ENCODE measurements around the gene NFATC1.

Gene NFATC1

DNA sequence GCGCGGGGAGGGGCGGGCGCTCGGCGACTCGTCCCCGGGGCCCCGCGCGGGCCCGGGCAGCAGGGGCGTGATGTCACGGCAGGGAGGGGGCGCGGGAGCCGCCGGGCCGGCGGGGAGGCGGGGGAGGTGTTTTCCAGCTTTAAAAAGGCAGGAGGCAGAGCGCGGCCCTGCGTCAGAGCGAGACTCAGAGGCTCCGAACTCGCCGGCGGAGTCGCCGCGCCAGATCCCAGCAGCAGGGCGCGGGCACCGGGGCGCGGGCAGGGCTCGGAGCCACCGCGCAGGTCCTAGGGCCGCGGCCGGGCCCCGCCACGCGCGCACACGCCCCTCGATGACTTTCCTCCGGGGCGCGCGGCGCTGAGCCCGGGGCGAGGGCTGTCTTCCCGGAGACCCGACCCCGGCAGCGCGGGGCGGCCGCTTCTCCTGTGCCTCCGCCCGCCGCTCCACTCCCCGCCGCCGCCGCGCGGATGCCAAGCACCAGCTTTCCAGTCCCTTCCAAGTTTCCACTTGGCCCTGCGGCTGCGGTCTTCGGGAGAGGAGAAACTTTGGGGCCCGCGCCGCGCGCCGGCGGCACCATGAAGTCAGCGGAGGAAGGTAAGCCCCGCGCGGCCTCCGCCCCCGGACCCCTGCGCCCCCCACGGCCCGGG, at the start of gene NFATC1:
TSS of gene NFATC1 (plus strand) at position 170 of the 644 bp plus-strand sequence. CDS start at position 465, 295 bp downstream.
- no peak for DNase-seq (ENCODE audit: low read depth)

DNA sequence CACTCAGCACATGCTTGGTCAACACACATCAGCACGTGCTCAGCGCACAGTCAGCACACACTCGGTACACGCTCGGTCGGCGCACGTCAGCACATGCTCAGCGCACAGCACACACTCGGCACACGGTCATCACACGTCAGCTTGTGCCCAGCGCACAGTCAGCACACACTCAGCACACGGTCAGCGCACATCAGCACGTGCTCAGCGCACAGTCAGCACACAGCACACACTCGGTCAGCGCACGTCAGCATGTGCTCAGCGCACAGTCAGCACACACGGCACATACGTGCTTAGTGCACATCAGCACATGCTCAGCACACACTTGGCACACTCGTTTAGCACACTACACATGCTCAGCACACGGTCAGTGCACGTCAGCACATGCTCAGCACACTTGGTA, 49.7 kb upstream of the NFATC1 start:
- no peak for DNase-seq (ENCODE audit: low read depth)

DNA sequence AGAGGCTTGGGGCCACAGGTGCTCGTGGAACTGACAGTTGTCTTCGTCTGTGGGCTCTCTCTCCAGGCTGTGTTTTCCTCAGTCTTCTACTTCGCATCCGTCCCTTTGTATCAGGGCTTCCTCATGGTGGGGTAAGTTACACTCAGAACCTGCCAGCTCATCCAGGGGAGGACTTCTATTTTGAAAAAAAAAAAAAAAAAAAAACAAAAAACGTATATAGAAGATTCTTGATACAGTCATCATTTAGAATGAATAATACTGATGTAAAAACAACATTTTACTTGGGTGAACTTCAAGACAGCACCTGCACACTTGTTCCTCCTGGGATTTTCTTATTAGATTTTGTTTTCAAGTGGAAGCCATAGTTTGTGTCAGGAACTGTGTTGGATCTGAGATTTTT, 47.7 kb upstream of the NFATC1 start:
- DNase-seq (ENCODE audit: low read depth) = no peak

DNA sequence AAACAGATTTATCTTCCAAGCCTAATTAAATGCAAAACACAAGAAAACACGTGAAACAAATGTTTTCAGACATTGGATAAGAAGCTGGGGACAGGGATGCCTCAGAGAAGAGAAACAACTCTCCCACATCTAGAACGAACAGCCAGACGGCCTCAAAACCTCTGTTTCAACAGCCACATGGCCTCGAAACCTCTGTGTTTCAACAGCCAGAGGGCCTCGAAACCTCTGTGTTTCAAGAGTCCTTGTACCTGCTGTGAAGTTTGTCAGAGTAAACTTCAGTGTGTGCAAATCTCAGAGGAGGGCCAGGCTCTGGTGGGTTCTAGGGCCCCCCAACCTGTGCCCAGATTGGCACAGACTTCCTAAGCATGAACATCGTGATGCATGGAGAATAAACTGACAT, 43.3 kb upstream of the NFATC1 start:
- no peak for DNase-seq (ENCODE audit: low read depth)

DNA sequence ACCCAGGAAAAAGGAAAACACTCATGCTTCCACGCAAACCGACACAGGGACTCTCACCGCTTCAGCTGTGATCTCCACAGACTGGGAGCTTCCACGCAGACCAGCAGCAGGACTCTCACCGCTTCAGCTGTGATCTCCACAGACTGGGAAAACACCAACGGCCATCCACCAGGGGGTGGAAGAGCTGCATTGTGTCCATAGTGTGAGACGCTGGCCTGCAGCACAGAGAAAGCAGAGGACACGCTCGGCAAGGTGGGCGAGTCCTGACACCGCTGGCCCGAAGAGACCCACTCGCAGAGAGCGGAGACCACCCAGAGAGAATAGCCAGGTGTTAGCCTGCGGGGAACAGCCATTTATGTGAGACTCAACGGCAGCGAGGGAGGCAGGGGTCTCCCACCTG, 42.5 kb upstream of the NFATC1 start:
- no peak for DNase-seq (ENCODE audit: low read depth)

DNA sequence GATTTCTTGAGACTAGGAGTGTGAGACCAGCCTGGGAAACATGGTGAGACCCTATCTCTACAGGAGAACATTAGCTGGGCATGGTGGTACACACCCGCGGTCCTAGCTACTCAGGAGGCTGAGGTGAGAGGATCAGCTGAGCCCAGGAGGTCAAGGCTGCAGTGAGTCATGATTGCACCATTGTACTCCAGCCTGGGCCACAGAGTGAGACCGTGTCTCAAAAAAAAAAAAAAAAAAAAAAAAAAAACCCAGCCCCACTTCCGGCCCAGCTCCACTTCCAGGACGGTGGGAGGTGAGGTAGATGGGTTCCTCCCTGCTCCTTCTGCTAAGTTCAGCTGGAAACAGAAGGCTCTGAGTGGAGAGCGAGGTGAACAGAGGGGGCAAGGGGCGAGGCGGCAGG, 41.4 kb upstream of the NFATC1 start:
- DNase-seq (ENCODE audit: low read depth) = no peak

DNA sequence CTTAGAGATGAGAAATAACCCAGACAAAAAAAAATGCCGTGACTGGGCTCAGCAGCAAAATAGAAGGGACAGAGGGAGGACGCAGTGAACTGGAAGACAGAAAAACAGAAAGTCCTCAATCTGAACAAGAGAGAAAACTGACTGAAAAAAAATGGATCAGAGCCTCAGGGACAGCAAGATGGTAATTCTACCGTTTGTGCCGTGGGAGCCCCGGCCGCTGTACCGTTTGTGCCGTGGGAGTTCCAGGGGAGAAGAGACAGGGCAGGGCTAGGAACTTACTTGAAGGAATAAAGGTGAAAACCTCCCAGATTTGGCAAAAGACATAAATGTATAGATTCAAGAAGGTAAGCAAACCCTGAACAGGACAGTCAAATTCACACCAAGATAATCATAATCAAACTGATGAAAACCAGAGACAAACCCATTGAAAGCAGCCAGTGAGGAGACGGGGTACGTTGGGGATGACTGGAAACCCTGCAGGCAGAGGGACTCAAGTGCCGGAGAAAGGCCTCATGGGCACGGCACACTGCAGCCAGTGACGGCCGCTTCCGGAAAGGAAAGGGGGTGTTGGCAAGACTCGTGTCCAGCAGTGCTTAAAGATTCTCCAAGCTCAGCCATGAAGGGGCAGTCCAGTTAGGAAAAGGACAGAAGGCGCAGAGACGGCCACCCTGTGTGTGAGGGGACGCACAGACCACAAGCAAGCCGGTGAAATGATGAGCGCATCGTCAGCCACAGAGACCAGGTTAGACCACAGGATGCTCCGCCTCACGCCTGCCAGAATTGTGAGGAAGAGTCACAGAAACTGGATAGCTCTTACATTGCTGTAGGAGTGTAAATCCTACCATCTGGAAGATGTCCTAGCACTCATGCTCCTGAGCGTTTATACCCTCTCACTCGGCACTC, 40.0 kb upstream of the NFATC1 start:
- DNase-seq (ENCODE audit: low read depth) = no peak

DNA sequence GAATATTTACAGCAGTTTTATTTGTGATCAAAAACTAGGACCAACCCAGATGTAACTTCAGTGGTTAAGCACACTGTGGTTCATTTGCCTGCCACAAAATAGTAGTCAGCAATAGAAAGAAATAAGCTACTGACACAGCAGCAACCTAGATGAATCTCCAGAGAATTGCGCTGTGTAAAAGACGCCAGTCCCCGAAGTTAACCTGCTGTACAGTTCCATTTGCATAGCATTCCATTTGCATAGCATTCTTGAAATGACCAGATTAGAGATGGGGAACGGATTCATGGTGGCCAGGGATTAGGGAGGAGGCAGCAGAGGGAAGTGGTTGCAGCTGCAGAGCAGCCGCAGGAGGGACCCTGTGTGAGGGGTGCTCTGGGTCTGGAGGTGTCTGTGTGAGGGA, 39.3 kb upstream of the NFATC1 start:
- no peak for DNase-seq (ENCODE audit: low read depth)

DNA sequence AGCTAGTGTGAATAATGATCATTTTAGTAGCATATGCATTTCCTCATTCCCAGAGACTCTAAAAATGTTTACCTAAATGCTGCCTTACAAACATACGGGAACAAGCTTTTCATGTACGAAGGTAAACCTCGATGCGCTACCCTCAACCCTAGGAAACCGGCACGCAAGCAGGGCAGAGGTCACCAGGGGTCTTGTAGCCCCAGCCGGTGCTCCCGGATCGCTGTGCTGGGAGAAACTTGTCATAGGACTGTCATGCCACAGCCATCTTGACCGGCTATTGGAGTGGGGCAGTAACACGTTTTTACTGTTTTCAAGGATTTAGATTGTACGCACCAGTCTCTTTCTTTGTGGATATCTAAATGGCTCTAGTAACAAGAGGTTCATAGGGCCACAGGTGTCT, 34.8 kb upstream of the NFATC1 start:
- no peak for DNase-seq (ENCODE audit: low read depth)

DNA sequence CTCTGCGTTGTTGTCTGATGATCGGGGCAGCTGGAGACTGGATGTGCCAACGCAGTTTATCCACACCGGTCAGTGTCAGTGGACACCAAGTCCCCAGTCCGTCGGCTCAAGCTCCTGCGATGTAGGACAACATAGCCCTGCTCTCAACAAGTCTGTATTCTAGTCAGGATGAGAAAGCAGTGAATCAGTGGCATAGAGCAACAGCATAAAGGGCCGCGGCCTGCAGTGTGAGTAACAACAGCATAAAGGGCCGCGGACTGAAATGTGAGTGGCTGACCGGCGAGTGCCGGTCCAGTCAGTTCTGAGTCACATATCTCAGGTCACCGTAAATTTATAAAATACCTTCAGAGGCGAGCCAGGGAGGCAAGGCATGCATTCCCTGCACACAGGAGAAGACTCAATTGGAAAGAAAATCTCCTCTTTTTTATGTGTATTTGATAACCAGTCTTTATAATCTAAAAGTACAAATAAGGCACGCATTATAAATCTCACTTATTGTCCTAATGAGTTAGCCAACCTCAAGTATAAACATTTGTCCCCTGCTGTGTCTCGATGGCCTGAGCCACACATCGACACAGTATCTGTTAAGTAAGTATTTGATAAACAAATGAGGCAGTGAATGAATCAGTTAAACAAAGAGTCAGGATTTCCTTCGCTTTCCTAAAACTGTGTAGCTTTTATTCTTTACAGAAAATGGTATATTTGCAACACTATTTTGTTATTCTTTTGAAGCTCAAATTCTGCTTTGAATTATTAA, 33.8 kb upstream of the NFATC1 start:
- peak; percentile 13 for DNase-seq (ENCODE audit: low read depth)

DNA sequence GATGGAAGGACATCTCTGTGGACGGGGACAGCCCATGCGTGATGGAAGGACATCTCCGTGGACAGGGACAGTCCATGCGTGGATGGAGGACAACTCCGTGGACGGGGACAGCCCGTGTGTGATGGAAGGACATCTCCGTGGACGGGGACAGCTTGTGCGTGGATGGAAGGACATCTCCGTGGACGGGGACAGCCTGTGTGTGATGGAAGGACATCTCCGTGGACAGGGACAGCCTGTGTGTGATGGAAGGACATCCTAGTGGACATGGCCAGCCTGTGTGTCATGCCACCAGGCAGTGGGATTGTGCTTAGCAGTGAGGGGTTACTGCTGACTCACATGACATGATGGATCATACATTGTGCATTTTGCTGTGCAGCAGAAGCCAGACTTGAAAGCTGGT, 30.0 kb upstream of the NFATC1 start:
- no peak for DNase-seq (ENCODE audit: low read depth)

DNA sequence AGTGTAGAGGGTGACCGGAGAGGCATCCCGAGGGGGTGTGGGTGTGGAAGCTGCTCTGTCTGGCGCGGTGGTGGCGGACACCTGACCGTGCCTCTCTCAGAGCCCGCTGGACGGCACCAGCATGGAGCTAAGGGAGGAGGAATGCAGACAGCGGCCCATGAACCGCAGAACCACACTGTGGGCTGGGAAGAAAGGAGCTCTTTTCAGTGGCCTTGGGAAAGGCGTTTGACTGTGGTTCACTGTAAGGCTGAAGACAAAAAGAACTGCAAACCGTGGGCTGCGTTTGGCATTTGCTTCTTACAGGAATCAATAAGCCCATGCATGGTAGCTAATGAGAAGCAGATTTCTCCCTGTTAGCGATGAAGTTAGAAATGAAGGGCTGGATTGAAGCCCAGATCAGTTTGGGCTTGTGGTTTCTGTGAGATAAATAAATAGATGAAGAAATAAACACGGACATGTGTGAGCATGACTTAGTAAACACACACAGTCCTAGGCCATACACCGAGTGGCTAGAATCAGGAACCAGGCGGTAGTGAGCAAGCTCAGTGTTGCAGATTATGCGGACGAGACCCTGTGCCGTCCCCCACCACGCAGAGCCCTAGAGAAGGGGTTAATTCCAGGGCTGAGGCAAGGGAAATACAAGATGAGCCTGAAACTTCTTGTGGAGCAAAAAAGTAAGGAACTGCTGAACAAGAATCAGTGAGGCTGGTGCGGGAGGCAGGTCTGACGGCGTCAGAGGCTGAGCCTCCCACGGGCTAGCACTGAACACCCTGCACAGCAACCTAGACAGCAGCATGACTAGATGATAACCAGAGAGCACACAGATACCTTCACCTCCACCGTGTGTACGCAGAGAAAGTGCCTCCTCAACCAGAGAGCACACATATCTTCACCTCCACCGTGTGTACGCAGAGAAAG, 29.3 kb upstream of the NFATC1 start:
- no peak for DNase-seq (ENCODE audit: low read depth)

DNA sequence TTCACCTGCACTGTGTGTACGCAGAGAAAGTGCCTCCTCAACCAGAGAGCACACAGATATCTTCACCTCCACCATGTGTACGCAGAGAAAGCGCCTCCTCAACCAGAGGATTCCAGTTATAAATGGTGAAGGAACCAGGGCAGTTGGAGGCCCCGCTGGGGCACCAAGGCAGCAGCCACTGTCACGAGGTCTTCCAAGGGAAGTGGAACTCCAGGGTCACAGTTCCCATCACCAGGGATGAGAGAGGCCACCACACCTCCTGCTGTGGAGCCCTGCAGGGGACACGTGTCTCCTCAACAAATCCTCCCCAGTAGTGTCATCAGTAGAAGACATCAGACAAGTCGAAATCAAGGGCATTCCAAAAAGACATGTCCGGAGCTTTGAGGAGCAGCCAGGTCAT, 28.2 kb upstream of the NFATC1 start:
- no peak for DNase-seq (ENCODE audit: low read depth)

DNA sequence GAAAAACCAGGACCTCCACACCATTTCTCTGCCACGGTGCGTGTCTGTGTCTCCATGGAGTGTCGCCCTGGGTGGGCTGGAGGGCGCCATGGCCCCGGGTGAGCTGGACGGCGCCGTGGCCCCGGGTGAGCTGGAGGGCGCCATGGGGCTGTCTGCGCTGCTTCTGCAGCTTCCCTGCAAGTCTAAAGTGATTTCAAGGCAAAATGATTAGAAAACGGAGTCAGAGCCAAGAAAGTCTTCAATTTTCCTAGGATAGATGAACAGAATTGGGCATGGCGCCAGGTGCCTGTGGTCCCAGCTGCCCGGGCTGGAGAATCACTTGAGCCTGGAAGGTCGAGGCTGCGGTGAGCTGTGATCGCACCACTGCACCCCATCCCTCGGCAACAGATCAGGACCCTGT, 27.7 kb upstream of the NFATC1 start:
- no peak for DNase-seq (ENCODE audit: low read depth)

DNA sequence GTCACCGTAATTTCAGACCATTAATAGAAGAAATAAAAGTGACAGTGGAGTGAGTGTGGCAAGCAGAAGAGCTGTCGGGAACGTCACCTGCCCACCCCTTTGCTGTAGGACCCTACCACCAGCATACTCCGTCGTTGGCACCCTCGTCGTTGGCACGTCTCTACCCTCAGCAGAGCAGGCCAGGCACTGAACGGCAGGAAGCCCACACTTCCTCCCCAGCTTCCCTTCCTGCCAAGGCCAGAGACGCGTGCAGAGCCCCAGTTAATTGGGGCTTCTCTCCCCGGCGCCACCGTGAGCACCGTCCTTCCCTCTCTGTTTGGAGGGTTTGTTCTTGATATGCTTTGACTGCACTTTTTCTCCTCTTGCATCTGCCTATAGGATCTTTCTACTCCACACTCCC, 27.0 kb upstream of the NFATC1 start:
- no peak for DNase-seq (ENCODE audit: low read depth)

DNA sequence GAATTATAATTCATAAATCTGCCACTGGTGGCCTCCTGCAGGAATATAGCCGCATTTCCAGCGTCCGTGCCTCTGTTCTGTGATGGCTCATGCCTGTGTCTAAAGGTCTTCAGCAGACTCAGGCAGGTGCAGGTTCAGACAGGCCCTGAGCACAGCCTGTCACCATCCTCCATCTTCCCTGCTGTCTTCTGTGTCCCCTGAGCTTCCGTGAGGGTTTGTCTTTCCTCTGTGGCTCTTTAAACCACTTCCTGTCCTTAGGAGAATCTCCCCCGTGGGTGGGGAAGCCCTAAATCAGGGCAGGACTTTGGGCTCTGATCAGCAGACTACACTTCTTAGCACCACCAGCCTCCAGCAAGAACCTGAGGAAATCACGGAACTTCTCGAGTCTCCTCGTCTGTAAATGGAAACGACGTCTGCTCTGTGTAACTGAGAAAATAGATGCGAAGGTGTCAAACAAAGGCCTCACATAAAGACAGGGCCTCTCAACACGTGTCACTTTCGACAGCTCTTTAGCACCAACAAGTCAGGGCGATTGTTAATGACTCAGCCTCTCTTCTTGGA, 24.1 kb upstream of the NFATC1 start:
- DNase-seq (ENCODE audit: low read depth) = no peak

DNA sequence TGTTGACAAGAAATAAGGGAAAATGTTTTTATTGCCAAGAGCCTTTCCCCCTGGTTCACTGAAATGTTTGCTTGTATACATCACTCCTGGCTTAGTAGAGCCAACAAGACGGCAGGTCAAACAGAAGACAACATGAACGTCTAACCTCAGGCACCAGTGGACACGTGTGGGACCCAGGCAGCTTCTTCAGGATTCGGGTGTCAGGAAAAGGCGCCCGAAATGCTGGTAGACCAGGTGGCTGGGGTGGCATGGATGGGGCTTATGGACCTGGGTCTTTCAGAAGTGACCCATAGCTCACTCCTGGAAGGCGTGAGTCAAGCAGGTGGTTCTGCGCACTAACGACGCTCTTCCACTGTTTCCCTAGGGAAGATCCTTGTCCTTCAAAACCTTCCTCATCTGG, 23.3 kb upstream of the NFATC1 start:
- no peak for DNase-seq (ENCODE audit: low read depth)

DNA sequence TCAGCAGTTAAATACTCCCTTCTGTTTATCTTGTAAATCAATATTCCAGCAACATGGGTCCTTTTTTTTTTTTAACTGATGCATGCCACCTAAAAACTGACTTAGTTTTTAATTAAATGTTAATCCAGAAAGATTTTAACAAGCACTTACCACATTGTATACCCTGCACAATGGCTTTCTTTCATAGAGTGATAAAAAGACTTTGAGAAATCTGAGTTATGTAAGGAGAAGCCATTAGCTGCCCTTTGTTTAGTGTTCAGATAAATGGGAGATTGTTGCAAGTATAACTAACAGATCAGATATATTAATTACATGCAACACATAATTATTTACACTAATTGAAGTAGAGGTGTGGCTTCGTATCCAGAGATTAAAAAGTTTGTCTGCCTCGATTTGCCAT, 22.7 kb upstream of the NFATC1 start:
- no peak for DNase-seq (ENCODE audit: low read depth)

DNA sequence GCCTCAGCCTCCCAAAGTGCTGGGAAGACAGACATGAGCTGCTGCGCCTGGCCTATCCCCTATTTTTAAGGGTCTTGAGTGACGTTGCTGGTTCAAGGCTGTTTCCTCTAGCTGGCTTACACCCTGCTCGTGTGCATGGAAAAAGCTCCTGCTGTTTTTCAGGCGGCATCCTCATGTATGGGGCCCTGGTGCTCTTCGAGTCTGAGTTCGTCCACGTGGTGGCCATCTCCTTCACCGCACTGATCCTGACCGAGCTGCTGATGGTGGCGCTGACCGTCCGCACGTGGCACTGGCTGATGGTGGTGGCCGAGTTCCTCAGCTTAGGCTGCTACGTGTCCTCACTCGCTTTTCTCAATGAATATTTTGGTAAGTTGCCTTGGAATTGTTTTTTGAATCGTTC, 22.0 kb upstream of the NFATC1 start:
- DNase-seq (ENCODE audit: low read depth) = no peak

DNA sequence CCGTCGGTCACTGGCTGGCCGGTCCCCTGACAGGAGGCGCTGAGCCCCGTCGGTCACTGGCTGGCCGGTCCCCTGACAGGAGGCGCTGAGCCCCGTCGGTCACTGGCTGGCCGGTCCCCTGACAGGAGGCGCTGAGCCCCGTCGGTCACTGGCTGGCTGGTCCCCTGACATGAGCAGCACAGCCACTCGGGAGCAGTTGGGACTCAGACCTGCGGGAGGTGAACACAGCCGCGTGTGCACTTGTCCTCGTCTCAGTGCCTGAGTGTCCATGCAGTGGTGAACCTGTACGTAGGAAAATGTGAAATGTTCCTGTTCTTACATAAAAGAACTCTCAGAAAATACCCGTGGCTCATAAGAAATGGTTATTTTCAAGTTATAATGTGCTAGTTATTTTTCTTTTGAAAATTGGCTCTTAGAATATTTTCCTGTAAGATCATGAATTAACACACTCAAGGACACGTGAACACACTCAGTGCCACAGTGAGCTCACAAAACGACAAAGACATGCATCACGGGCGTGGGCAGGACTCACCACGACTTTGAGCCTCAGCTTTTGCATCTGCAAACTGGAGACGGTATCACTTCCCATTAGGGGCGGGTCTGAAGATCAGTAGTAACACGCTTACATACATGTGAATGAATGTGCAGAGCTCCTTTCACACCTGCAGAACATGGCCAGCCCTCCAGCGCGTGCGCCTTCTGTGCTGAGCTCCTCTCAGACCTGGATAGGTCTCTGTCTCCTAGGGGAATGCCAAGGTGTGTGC, 21.1 kb upstream of the NFATC1 start:
- DNase-seq (ENCODE audit: low read depth) = no peak

Data from HS-5 (cell line).